HG02678 (cell line): ENCODE results near the gene ATF7.

Source experiments
- ATAC-seq: cut with Tn5 transposase; IDR thresholded peaks from one replicate; pipeline ENCODE4 v1.9.1; 2021; ENCODE audit warnings: mild to moderate bottlenecking, moderate library complexity; ENCODE audit not compliant: unreplicated experiment

The ATF7 gene

DNA sequence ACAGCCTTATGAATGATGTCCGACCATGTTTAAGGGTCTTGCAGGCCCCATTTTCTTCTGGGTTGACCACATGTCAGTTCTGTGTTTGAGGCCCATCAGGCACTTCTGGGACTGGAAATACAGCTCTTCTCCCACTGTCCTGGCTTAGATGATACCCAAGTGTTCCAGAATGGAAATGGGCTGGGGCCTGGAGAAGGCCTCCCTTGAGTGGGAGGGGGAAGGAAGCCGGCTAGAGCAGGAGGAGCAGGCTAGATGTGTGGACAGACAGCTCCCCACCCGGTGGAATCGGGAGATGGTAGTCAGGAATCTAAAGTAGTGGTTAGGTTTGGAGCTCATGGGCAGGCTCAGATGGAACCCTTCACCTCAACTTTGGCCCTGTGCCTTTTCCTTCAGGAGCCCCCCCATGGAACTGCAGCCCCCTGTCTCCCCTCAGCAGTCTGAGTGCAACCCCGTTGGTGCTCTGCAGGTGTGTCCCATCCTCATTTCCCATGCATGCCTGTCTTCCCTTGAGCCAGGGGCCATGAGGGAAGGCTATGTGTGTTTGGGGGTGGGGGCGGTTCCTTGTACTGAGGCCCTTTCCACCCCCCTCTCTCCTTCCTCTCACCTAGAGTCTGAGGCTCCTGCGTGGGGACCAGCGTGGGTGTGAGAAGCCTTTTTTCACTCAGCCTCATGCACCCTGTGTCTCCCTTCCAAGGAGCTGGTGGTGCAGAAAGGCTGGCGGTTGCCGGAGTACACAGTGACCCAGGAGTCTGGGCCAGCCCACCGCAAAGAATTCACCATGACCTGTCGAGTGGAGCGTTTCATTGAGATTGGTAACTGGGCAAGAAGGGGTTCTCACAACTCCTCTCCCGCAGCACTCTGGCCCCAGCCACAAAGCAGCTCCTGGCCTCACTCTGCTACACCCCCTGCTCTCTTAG, 121.9 kb downstream of the ATF7 start:
- ATAC-seq: no peak

DNA sequence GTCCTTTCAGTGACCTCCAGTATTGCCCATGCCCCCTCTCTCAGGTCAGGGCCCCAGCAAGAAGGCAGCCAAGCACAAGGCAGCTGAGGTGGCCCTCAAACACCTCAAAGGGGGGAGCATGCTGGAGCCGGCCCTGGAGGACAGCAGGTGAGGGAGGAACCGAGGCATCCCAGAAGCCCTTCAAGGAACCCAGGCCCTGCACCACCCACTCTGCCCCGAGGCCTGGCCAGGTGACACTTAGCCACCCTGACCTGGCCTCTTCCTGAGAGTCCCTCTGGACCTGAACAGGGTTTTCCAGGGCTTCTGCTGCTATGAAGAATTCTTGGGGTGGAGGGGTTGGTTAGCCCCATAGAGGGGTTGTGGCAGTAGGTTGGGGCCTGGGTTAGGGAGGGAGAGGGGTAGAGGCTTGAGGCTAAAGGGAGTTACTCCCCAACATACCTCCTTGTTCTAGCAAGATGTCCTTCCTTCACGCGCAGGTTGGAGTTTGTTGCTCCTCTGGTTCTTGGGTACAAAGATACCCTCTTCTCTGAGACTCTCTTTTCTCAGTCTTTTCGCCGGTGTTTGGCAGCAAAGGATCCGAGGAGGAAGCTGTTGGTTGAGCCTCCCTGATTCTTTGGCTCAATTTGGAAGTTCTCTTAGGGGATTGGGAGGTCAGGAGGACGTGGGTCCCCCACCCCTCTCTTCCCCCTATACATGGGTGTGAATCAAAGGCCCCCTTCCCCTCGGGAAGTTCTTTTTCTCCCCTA, 123.0 kb downstream of the ATF7 start:
- no peak for ATAC-seq

DNA sequence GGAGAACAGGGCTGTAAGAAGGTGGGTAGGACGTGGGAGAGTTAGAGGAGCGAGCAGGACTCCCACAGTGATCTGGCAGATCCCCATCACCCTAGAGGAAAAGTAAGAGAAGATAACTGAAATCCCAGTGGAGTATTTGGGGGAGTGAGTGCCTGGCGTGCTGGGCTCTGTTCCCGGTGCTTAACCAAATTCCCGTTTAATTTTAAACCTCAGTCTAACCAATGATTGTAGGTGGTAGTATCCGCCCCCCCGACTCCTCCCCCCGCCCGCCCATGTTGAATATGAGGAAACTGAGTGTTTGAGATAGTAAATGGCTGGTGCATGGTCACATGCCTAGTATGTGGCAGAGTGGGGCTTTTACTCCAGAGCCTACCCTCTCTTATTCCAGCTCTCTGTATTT, 123.9 kb downstream of the ATF7 start:
- ATAC-seq: no peak

DNA sequence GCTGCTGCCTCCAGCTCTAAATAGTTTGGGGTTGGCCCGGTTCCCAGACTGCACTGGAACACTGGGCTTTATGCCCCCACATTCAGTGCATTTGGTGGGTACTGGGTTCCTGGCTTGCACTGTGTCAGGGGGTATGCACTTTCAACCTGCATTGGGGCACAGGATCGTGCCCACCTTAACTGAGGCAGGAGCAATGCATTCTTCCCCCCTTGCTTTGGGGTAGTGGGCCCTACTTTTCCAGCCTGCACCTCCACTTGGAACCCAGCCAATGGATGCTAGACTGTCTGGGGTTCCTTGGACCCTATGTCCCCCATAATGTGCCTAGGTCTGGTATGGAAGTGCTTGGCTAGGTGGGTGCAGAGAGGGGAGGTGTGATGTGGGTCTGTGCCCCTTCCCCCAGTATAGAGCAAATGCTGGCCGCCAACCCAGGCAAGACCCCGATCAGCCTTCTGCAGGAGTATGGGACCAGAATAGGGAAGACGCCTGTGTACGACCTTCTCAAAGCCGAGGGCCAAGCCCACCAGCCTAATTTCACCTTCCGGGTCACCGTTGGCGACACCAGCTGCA, 124.5 kb downstream of the ATF7 start:
- ATAC-seq: no peak

DNA sequence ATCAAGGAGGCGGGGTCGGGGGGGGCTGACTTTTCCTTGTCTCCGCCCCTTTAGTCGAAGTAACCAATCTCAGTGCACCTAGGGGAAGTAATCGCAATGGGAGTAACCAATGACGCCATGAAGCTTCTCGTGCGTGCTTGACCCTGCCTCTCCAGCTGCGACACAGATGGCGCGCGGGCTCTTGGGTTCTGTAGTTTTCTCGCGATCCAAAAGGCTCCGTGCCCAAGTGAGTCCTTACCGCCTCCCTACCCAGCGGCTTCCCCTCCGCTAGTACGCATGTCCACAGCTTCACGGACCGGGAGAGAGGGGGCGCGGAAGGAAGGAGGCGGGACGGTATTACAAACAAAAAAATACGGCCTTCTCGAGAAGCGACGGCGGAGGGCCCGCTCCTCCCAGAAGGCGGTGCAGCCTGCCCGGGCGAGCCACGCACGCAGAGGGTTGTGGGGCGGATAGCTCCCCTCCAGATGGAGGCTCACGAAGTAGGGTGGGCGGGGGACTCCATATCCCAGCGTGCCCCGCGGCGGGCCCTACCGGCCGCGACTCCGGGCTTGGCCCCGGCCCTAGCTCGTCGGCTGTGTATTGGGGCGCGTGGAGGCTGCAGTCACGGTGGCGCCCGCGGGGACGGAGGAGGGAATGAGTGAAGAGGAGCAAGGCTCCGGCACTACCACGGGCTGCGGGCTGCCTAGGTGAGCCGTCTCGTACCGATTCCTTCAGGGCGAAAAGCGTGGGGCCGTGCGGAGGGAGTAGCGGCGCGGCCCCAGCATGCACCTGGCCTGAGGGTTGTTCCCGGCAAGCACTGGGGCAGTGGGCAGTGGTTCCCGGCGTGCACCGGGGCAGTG, 125.2 kb downstream of the ATF7 start, which contains the start of gene TARBP2:
Gene TARBP2, plus strand, starts transcription at position 508 of the 839 bp plus-strand sequence. Its CDS starts 126 bp downstream, at position 634.
- peak; percentile 76 for ATAC-seq

DNA sequence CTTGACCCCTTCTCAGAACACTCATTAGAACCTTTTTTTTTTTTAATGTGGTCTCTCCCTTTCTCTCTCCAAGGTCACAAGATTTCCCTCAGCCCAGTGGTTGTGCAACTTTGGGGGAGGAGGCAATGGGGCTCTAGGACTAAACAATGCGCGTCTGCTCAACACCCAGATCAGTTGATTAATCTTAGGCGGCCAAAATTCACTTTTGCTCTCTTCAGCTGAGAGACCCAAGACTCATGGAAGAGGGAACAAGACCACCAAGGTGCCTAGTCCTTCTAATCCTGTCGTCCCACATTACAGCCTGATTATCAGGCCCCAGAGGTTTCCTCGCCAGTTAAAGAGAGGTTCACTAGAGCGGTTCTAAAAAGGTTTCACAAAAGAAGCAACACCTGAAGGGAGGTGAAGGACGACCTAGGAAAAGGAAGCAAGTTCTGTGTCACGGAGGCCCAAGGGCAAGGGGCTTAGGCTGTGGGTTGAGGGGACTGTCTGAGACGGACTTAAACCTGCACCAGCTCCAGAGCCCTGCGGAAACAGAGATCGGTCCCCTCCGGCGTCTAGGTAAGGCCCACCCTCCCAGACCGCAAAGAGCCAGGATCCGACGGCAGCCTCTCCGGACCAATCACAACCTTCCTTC, 125.9 kb downstream of the ATF7 start:
- no peak for ATAC-seq

DNA sequence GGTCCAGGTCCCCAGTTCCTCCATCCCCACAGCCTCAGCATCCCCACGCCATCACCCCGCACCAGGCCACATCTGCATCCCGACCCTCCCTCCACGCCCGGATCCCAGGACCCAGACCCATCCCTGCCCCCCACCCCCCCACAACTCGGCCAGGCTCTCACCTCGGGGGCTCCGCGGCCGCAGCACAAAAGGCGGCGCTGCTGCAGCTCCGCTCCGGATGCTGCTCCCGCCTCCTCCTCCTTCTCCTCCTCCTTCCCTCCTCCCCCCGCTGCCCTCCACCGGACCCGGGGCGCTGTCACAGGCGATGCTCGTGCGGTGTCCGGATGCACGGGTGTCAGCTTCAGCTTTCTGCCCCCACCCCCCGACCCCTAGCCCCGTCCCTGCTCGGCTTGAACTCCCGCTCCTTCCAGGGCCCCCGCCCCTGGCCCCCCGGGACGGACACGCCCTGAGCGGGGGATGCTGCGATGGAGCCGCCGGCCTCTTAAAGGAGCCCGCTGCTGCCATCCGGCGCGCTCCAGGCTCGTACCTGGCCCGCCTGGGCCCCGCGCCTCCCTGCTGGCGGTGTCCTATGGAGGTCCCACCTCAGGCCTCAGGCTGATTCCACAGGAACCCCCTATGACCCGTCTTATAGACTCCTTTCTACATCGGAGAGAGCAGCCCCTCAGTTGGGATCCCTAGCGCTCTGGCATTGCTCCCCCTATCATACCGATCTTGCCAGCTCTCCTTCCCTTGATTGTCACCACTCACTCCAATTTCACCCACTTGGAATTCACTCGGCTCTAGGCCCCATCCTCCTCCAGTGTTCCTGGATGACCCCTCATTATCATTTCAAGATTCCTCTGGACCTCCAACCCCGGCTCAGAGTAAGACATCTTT, 126.7 kb downstream of the ATF7 start, which contains the start of gene MAP3K12:
Gene MAP3K12, minus strand, starts transcription at position 193 of the 876 bp plus-strand sequence. CDS start 12,067 bp downstream, outside the sequence.
- no peak for ATAC-seq

DNA sequence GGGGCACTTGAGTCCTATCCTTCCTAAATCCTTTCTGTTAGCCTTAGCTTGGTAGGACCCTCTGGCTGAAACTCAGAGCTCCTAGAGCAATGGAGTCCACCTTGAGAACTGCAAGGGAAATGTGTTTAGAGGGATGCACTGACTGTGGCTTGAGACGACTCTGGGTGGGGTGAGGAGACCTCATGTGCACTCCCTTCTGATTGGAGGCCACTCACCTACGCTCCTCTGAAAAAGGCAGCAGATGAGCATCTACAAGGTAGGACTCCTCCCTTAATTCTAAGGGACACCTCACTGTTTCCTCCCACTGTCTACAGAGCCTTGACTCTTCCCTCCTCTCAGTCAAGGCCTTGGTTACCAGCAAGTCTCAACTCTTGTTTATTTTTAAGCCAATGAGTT, 127.9 kb downstream of the ATF7 start:
- ATAC-seq: no peak

DNA sequence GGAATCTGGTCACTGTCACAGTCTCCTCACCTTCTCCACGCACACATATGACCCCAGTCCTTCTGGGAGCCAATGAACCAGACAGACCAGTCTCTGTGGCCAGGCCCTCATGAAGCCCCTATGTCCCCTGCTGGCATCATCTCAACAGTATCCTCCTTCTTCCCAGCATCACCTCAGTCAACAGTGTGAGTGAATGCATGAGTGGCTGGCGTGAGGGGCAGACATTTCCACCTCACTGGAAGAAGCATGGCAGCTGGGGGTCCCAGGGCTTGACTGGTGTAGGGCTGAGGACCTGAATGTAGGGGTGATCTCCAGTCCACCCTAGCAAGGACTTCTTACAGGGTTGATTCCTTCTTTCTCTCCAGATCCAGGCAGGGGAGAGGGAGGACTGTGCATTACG, 128.7 kb downstream of the ATF7 start:
- ATAC-seq: no peak

DNA sequence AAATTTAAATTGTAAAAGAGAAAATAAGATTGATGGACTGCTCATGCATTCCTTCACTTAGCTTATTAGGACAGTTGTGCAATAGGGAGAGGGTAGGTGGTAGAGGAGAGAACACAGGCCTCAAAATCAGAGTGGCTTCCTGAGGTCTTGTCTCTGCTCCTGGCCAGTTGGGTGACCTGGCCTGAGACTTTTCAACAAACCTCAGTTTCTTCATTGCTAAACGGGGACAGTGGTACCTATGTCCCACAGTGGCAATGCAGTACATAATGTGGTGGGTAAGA, 129.5 kb downstream of the ATF7 start:
- no peak for ATAC-seq

DNA sequence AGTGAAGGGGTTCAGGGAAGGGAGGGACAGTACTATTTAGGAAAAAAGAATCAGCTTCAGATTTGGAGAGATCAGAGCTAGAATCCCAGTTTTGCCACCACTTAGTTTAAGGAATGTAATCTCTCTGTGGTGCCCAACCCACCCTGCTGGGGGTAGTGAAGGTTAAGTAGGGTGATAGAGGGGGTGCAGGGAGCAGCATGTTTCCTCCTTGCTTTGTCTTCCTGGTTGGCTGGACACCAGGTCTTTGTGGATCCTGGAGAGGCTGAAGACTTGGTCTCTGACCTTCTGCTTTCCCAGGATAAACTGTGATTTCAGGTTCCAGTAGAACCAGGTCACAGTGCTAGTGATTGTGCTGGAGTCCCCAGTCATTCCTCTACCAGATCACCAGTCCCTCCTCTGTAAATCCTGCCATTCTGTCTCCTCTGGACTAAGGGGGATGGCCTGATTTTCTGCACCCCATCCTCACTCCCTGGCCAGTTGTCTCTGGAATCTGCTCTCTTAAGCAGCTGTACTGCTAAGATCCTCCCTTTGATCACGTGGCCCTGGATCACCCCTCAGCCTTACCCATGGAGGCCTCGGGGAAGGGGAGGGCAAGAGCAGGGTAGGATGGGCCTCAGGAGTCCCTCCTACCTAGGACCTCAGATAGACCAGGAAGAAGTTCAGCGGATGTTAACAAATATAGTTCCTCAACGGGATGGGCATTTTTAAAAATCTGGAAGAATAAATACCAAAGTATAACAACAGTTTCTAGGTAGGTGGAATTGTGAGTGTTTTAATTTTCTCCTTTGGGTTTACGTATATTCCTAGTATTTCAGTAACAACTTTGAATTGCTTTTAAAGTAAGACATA, 130.1 kb downstream of the ATF7 start:
- ATAC-seq: no peak

DNA sequence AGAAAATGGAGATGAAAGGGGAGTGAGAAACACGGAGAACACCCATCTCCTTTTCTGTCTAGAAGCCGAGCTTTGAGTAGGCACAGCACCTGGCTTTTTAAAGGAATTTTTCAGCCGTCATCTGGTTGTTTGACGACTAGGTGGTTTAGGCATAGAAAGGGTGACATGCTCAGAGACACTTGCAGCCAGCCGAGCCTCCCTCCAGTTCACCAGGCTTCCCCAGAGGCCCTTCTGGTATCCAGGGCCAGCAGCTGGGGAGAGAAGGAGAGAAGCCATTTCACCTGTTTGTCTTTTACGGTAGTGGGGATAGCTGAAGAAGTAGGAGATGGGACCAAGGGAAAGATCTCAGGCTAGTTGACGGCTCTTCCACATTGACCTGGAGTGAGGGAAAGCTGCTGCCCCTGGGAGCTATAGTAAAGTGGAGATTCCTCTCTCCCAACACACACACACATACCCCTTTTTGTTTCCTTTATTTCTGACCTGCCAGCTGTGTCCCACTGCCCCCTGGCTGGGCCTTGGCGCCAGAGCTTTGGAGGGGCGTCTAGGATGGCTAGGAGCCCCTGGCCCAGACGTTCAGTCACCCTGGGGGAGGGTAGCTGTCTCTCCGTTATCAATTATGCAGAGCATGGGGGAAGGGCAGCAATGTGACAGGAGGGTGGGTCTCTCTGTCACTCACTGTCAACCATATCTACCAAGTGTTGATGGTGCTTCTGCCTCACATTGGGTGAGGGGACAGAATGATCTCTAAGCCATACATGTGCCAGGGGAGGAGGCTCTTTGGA, 132.4 kb downstream of the ATF7 start:
- no peak for ATAC-seq

DNA sequence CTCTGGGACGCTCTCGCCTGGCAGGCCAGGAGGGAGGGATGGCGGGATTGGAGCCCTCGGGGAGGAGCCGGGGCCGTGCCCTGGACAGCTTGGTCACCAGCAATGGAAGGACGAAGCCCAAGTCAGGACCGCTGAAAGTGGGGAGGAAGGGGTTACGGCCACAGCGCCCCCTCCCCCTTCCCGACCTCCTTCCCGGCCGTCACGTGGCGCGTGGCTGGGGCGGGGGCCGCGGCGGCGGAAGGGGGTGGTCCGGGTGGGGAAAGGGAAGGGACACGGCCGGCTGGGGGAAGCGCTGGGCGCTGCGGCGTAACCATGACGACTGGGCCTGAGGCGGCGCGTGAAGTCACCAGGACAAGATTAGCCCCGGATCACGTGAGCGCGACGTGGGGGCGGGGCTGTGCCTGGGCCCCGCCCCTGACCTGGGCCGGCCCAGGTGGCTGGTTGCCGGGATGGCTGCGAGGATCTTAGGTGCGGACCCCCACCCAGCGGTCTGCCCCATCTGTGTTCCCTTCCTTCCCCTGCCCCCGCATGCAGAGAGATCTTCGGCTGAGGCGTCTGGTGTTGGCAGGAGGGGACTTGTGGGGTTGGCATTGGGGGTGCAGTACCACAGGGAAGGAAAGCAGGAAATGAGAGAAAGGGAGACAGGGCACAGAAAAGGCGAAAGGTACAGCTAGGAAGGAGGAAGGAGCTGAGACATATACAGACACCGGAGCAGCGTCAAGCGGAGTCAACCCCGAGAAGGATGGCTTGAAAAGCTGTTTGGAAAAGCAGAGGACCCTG, 133.2 kb downstream of the ATF7 start:
- ATAC-seq: peak; percentile 98

DNA sequence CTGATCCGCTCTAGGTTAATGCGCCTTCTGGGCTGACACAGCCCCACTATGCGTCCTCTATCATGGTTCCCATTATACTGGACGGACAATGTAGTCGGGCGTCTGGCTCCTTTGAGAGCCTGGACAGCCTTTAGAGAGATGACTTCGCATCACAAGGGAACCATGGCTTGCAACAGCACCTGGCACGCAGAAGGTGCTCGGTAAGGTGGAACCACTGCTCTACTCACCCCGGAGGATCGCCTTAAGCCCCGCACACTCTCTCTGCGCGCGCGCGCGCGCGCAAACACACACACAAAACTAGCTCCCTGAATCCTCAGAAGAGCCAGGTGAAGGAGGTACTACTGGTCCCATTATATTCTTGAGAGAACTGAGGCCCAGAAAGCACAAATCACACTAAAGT, 134.0 kb downstream of the ATF7 start:
- ATAC-seq: no peak

DNA sequence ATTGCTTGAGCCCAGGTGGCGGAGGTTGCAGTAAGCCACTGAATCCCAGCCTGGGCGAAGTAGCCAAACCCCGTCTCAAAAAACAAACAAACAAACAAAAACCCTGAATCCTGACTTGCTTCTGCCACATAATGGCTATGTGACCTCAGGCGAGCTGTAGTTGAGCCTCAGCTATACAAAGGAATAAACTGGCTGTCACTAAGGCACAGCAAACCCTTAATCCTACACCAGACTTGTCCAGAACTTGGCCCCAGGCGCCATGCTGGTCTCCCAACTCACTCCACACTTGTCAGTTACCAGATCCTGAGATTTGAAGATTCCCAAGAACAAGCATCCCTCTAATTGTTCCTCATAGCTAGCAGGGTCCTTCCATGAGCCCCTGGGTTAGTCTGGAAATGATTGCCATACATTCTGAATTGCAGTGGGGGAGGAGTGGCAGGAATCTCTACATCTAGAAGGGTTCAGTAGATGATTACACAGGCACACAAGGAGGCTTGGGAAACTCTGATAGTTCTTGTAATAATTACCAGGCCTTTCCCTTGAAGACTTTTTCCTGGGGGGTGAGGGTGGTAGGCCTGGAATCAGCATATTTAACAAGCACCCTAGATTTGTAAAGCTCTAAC, 136.8 kb downstream of the ATF7 start:
- no peak for ATAC-seq

DNA sequence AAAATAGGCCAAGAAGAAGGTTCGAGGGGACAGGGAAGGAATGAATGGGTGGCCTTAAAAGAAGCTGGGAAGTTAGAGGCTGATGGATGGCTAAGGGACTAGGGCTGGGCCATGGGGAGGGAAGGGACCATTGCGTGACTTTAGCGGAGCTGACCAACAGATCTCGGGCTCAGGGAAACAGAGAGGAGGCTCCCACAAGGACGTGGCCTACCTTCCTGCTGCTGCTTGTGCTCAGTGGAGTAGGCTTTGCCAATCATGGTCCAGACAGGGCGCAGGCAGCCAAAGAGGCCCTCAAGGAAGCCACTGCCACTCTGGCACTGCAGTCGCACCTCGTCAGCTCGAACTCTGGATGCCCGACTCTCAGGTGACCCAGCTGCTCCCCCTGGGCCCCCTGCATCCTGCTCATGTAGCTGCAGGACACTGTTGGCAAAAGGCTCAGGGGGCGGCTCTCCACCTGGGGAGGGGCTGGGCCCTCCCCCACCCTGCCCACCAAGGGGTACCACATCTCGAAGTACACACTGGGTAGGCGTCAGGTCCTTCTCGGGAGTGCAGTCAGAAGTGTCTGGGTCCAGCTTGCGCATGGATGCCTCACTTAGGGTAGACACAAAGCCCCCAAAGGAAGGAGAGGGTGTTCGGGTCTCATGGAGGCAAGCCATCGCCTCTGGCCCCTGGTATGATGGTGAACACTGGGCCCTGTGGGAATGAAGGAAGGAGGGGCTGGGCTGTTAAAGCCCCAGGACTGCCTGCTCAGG, 139.3 kb downstream of the ATF7 start:
- ATAC-seq: no peak
